AG09309 (cell line): ENCODE results near the gene EXOC6B.

Experiments
- DNase-seq: peaks from one replicate; pipeline ENCODE4 v3.0.0-alpha.2; 2010; ENCODE audit warnings: low read depth
- H3K4me3 ChIP-seq: 2 replicates; pipeline ENCODE4 v1.5.1; 2011; ENCODE audit warnings: mild to moderate bottlenecking, low read depth, low read length, moderate library complexity; ENCODE audit not compliant: control insufficient read depth
- CTCF ChIP-seq: IDR thresholded peaks from 2 replicates; pipeline ENCODE4 v1.5.1; 2011; ENCODE audit warnings: mild to moderate bottlenecking, low read depth, low read length, inconsistent platforms; ENCODE audit not compliant: insufficient read depth, control insufficient read depth; ENCODE audit errors: missing control alignments

Gene EXOC6B

GRCh38 chr2:72815655-72816278 is 10.1 kb downstream of the EXOC6B start:
- H3K4me3 ChIP-seq: no peak overlapping the region
- no peak for DNase-seq
- TF ChIP-seq CTCF: no peak

GRCh38 chr2:72813841-72814240 is 12.0 kb downstream of the EXOC6B start:
- no peak for TF ChIP-seq CTCF
- no peak for DNase-seq
- no peak overlapping the region for H3K4me3 ChIP-seq

GRCh38 chr2:72810165-72810564 is 15.7 kb downstream of the EXOC6B start:
- no peak for DNase-seq
- no peak overlapping the region for H3K4me3 ChIP-seq
- no peak for TF ChIP-seq CTCF

GRCh38 chr2:72809095-72809494 is 16.7 kb downstream of the EXOC6B start:
- DNase-seq: no peak
- no peak overlapping the region for H3K4me3 ChIP-seq
- TF ChIP-seq CTCF: no peak

- no peak overlapping the region for H3K4me3 ChIP-seq
- no peak for DNase-seq
- no peak for TF ChIP-seq CTCF
Measured at GRCh38 chr2:72806280-72806945, 19.4 kb downstream of the EXOC6B start.

- DNase-seq: no peak
- TF ChIP-seq CTCF: no peak
- H3K4me3 ChIP-seq: no peak overlapping the region
Measured at GRCh38 chr2:72803626-72804320, 22.1 kb downstream of the EXOC6B start.
